TTC549 (cell line): ENCODE results near the gene CDCA4.
"Not testable (repeated sequence)": the region's sequence is repeated elsewhere in the genome, so short reads cannot be mapped to it uniquely, and the experiment has no call there.

Experiments used
- FAIRE-seq: peaks from 2 replicates; lab custom pipeline; 2012; peaks lifted over from hg19 to GRCh38; lab: Jason Lieb, UNC

CDCA4 gene

GRCh38 chr14:105020815-105021655, at the start of gene CDCA4:
CDCA4 (minus strand) TSS chr14:105021083; CDS start chr14:105011929, 9,154 bp downstream.
- FAIRE-seq, result no peak

- FAIRE-seq, result no peak
Measured at GRCh38 chr14:105069871-105070759, 49.2 kb upstream of the CDCA4 start.

DNA sequence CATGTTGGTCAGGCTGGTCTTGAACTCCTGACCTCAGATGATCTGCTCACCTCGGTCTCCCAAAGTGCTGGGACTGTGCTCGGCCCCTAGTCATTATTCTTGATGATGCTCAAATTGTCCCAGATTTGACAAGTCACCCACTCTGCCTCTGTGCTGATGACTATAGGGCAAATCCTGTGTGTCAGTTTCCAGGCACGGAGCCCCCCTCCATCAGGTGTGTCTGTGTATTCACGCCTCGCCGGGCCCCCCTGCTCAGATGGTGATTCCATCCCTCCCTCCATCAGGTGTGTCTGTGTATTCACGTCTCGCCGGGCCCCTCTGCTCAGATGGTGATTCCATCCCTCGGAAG, 48.6 kb upstream of the CDCA4 start:
- FAIRE-seq, result no peak

DNA sequence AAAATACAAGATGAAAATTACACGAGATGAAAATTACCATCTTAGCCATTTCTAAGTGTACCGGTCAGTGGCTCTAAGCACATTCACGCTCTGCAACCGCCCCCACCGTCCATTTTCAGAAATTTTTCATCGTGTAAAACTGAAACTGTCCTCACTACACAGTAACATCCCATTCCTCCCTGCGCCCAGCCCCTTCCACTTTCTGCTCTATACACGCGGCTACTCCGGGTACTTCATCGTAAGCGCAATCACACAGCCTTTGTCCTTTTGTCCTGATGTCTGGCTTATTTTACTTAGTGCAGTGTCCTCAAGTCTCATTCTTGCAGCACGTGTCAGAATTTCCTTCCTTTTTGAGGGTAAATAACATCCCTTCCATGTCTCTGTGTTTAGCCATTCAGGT, 47.9 kb upstream of the CDCA4 start:
- no peak for FAIRE-seq

- FAIRE-seq, result no peak
Measured at GRCh38 chr14:105067969-105068301, 47.1 kb upstream of the CDCA4 start.

- no peak for FAIRE-seq
Measured at GRCh38 chr14:105067140-105067968, 46.5 kb upstream of the CDCA4 start.

- FAIRE-seq, result no peak
Measured at GRCh38 chr14:105066240-105067071, 45.6 kb upstream of the CDCA4 start.

- no peak for FAIRE-seq
Measured at GRCh38 chr14:105065280-105066228, 44.7 kb upstream of the CDCA4 start, which contains the start of gene GPR132. GPR132 (minus strand) TSS chr14:105065430; CDS start chr14:105055420, 10,010 bp downstream.

DNA sequence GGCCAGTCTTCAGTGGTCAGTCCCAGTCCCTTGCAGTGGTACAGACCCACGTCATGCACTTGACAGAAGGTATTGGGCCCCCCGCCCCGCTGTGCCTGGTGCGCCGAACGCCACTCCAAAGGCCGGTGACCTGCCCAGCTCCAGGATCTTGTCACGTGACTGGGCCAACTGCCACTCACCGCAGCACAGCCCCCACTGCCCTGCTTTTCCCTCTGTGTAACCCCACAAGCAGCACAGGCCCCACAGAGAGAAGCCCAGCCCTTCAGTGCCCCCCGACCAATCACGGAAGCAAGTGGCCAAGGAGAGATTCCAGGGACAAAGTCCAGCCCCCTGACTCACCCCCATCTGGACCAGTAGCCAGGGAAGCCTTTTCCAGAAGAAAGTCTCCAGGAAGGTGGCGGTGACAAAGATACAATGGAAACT, 43.8 kb upstream of the CDCA4 start:
- FAIRE-seq, result no peak

DNA sequence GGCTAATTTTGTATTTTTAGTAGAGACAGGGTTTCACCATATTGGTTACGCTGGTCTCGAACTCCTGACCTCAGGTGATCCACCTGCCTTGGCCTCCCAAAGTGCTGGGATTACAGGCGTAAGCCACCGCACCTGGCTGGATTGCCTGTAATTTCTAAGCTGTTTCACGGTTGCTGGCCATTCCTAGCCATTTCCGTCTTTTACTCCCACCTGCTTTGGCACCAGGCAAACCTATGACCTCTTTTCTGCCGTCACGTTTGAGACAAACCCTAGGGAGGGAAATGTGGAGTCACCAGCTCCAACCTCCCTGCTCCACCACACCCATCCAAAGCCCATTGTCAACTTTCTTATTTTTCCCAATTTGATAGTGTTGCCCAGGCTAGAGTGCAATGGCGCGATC, 43.1 kb upstream of the CDCA4 start:
- FAIRE-seq, result no peak

DNA sequence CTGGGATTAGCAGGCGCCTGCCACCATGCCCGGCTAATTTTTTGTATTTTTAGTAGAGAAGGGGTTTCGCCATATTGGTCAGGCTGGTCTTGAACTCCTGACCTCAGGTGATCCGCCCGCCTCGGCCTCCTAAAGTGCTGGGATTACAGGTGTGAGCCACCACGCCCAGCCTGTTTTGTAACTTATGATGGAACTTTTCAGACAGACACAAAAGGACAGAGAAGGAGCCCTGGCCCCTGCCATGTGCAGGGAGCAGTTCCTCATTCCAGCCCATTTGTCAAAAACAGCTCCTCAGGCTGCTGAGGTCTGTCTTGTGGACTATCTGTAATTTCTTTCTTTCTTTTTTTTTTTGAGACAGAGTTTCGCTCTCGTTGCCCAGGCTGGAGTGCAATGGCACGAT, 42.6 kb upstream of the CDCA4 start:
- FAIRE-seq, result not testable (repeated sequence)

- FAIRE-seq, result no peak
Measured at GRCh38 chr14:105063056-105063455, 42.2 kb upstream of the CDCA4 start.

GRCh38 chr14:105062048-105062433, 41.2 kb upstream of the CDCA4 start:
- FAIRE-seq, result no peak

DNA sequence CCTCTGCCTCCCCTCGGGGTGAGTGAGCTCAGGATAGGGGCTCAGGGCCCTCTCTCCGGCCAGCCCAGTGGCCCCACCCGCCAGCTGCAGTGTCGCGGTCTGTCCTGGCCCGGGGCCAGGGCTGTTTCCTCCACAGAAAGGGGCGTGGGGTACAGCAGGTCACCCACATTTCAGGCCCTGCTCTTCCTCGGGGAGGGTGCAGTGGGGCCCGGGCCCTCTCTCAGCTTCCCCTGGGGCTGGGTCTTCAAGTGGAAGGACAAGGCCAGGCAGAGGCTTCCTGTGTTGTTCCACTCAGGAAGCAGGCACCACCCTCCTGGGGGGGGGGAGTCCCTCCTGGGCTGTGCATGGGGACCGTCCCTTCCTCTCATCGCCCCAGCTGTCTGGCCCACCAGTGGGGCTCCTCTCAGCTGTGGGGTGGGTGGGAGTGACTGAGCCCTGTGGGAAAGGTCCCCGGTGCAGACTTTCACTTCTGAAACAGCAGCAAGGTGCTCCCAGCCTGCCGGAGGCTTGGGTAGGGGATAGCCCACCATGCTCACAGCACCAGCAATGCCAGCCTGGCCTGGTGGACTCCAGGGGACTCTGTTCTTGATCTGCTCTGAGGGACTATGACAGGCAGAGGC, 40.7 kb upstream of the CDCA4 start:
- no peak for FAIRE-seq

- FAIRE-seq, result no peak
Measured at GRCh38 chr14:105060751-105061427, 40.0 kb upstream of the CDCA4 start.

DNA sequence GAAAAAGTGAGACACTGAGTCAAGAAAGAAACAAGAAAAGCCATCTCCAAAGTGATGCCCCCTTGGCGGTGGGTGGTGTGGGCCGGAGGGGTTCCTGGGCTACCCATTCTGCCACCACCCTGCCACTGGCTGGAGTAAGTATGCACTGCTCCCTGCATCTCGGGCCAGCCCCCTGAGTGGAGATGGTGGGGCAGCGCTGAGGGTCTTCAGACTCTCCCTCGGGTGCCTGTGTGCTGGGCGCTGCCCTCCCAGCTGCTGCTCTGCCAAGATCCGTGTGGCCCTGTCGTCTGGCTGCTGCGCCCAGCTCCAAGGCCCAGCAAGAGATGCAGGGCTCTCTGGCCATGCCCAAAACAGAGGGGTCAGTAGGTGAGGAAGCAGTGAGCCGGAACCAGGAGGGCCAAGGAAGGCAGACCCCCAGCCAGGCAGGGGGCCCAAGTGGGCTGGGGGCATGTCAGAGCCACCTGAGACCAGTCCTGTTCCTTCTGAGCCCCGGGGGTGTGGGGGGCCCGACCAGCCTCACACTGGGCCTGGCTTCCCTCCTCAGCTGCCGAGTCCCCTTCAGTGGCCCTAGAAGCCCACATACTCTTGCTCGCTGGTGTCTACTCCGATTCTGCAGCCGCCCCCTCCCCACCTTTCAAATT, 39.2 kb upstream of the CDCA4 start:
- FAIRE-seq, result no peak

- FAIRE-seq, result no peak
Measured at GRCh38 chr14:105059035-105059924, 38.4 kb upstream of the CDCA4 start.
